Measurements from ENCODE around the gene RASSF4. TPM values are rescaled to one million over a fixed set of nuclear protein-coding genes. Genes with fewer than 3 reads are reported as not detected.

RASSF4 gene
- total RNA-seq, 1 donor from 2014 or later: 13.1 TPM

DNA sequence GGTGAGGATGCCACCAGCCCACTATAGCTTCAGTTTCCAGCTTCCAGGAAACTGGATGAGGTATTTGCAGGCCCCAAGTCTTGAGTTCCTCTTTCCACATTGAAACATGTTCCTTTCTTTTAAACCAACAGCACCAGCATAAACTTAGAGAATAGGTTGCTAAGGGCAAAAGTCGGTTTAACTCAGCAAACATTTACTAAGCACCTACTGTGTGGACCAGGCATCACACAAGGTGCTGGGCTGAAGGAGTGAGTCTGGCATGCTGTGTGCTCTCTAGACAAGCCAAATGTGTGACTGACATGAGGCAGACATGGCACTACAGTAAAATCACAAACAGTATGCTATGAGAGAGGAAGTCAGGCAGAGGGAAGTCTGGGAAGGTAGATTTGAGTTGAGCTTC lies 11.0 kb upstream of the RASSF4 start:
- no peak for DNase-seq

DNA sequence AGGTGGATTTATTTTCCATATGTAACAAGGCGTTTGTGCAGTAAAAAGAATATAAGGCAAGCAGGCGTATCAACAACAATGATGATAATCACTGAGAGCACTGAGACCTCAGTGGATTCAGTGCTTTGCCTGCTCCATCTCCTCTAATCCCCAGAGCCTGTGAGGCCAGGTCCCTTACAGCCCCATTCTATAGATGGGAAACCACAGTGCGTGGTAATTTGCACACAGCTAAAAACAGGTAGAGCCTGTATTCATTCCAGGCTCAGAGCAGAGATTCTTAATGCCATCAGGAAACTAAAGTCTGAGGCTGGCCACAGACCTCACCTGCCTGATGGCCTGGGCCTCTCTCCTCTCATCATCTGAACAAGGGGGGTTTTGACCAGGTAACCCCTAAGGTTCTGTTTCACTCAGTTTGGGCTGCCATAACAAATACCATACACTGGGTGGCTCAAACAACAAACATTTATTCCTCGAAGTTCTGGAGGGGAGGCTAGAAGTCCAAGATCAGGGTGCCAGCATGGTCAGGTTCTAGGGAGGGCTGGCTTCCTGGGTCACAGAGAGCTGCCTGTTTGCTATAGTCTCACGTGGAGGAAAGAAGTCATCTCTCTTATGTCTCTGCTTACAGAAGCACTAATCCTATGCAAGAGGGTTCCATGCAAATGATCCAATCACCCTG lies 10.3 kb upstream of the RASSF4 start:
- no peak for DNase-seq

DNA sequence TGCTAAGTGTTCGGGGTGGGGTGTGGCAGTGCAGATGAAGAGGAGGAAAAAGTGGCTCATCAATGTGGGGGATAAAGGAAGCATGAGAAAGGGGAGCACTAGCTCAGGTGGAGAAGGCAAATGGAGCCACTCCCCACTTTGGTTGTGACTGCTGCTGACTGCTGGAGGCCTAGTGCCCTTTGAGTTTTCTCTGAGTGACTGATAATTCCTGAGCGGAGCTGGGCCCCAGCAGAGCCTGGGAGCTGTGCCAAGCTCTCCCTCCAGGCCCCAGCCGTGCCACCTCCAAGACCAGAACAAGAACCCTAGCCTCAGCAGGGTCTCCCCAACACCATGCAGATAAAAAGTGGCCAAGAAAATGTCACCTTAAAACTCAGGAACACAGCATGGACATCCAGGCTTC lies 9.7 kb upstream of the RASSF4 start:
- no peak for DNase-seq

DNA sequence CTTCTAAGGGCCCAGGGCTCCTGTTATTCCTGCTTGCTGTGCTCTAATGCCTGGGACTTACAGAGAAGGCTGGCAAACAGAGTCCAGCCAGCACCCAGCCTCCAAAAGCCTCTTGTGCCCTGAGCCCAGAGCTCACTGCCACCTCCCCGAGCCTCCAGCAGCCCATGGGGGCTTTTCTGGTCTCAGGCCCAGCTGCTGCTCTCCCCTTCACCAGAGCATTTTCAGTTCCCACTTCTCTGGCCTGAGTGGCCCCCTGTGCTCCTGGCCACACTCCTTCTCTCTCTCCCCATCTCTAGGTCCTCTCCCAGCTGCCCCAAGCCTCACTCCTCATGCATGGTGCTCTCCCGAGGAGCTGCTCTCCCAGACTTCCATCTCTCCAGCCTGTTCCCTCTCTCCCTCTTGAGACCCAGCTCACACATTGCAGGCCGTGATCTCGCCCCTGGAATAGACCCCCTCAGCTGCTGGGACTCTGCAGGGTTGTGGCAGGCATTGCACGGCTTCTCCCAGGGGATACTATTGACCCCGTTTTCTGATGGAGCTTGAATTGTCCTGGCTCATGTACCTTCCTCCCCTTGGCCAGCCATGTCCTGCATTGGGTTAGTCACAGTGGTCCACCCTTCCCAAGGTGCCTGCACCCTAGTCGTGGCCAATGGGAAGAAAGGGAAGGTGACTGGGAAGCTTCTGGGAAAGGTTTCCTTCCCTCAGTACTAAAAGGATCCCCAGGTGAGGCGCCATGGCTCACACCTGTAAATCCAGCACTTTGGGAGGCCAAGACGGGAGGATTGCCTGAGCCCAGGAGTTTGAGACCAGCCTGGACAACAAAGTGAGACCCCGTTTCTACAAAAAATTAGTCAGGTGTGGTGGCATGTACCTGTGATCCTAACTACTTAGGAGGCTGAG lies 9.0 kb upstream of the RASSF4 start:
- DNase-seq: no peak

DNA sequence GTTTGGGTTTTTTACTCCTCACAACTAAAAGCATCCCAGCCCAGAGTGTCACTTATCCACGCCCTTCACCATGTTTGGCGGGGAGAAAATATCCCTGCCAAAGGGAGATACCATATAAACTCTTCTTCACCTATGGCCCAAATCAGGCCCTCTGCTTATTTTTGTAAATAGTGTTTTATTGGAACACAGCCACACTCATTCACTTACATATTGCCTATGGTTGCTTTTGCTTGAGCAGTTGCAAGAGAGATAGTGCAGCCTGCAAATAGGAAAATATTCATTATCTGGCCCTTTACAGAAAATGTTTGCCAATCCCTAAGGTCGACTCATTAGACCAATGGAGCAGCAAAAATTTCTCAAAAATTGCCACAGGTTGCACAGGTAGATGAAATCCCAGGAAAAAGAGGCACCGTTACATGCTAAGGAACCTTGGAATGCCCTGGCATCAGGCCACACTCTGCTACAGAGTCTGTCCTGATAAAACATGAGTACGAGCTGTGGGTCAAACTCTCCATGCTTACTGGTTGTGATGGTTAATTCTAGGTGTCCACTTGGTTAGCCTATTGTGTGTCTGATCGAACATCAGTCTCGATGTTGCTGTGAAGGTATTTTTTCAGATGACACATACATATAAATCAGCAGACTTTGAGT lies 7.9 kb upstream of the RASSF4 start:
- DNase-seq: no peak

DNA sequence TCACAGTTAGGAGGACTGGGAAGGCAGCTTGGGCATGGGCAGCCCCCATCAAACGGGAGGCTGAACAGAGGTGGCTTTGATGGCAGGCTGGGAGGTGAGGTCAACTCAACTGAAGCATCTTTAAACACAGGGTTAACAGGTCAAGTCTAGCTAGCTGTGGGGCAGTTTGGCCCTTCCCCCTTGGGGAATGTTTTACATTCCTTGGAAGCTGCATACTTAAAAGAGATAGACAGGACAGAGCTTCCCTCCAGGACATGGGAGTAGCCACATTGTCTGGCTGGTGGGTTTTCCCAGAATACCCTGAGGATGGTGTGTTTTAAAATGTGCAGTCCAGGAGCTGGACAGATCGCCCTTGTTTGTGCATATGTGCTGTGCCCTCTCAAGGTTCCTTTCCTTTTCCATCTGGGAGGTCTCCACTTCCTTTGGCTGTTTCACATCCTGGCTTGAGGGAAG lies 6.8 kb upstream of the RASSF4 start:
- DNase-seq: no peak

DNA sequence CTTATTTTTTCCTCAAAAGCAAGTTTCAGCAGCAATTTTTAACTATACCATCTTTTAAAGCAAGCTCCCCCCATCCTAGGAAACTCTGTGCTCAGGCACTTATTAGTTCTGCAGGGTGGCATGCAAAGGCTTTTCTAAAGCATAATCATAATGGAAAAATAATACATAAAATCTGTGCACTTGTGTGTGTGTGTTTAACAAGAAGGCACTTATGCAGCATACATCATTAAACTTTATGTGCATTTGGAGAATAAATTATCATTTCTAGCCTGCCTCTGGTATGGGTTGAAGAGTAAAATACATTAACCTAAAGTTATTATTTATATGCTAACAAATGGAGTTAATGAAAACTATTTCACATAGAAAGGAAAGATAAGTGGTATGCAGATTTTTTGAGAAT lies 5.6 kb upstream of the RASSF4 start:
- no peak for DNase-seq

DNA sequence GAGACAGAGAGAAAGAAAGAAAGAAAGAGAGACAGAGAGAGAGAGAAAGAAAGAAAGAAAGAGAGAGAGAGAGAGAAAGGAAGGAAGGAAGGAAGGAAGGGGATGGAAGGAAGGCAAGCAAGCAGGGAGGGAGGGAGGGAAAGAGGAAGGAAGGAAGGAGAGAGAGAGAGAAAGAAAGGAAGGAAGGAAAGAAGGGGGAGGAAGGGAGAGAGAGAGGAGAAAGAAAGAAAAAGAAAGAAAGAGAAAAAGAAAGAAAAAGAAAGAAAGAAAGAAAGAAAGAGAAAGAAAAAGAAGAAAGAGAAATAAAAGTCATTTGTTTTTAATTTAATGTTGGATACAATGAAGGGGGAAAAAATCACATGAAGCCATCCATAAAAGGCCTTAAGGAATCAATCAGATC lies 4.6 kb upstream of the RASSF4 start:
- DNase-seq: no peak

DNA sequence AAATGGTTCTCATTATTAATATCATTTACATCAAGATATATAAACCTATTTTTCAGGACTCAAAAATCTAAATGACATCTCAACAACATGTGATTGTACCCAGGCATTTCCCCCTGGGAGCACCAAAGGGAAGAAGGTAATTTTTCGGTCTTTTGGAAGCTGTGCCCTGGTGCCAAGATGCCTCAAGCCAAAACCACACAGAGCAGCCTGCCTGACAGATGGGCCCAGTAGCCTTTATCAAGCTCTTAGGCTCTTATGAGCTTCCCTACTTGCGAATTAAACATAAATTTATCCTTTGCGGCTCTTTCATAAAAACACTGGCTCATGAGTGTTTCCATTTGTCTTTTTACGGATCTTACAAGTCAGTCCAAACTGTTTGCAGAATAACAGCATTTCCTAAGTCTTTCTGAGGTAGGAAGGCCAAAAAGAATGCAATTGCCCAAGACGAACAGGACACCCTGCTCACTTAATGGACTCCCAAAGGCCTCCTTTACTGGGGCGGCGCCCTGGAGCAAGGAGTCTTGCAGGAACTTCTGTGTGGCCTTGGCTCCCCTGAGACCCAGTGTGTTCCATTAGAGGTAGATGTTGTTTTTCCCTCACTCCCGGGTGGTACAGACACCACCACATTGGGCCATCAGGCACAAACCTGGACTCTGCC lies 4.1 kb upstream of the RASSF4 start:
- DNase-seq: no peak

DNA sequence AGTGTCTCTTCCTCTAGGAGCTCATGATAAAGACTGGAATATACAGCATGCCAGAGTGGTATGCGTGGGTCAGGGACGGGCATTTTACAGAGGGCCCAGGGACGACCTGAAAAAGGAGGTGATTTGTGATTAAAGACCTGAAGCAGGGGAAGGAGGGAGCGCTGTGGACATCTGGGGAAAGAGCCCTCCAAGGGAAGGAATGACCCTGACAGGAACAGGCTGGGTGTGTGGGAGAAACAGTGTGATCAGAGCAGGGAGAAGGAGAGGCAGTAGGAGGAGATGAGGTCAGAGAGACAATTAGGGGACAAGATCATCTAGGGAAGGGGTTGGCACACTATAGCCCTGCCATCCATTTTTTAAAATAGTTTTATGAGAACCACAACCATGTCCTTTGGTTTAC lies 3.4 kb upstream of the RASSF4 start:
- no peak for DNase-seq

DNA sequence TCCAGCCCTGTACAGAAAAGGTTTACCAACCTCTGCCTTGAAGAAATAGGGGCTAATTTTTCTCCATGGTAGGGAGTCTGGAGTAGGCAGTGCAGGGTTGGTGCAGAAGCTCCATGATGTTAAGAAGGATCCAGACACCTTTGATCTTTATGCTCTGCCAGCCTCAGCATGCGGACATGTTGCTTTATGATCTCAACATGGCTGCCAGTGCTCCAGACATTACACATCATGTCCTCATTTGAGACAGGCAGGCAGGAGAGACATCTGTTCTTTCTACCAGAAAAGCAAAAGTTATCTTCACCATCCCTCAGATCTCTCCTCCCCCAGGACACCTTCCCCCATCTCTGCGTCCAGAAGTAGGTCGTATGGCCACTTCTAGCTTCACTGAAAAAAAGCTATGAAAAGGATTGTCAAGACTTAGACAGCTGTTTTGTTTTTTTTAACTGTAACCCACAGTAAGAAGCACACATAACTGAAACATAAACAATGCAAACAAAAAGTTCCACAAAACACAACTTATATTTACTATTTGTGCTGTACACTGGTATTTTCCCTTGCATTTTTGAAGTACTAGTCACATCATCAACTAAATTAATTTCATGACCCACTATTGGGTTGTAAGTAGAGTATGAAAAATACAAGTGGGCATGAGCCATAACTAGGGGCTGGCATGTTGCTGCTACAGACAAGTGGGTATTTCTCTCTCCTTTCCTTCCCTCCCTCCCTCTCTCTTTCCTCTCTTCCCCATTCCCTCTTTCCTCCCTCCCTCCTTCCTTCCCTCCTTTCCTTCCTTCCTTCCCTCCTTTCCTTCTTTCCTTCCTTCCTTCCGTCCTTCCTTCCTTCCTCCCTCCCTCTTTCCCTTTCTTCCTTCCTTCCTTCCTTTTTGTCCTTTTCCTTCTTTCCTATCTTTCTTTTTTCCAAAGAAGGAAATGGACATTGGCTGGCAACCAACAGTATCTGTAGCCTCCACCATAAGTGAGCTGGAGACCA lies 2.6 kb upstream of the RASSF4 start:
- no peak for DNase-seq

DNA sequence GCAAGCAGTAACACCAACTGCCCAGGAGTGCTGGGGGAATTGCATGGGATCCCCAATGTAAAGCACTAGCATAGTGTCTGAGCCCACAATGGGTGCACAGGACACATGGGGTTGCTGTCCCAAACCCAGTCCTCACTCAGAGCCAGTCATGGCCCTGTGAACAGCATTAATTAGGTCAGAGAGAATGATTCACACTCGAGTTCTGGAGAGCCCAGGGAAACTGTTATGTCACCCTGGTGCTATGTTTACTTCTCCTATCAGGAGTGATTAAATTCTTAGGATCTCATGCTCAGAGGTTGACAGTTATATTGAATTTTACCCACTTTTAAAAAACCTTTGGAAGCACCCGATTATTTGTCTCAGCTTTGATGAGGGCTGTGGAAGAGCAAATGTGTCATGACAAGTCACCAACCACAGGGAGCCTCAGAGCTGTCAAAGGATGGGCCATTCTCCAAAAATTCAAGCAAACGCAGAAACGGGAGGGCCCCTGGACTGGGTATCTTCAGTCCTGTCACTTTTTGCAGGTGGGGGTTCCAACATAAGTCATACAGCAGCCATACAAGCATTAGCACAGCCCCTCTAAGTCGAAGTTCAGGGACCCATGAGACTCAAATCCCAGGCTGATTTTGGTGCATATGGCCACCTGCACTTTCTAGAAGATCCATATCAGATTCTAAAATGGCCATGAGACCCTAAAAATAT lies 1.3 kb upstream of the RASSF4 start:
- peak; percentile 56 for DNase-seq

DNA sequence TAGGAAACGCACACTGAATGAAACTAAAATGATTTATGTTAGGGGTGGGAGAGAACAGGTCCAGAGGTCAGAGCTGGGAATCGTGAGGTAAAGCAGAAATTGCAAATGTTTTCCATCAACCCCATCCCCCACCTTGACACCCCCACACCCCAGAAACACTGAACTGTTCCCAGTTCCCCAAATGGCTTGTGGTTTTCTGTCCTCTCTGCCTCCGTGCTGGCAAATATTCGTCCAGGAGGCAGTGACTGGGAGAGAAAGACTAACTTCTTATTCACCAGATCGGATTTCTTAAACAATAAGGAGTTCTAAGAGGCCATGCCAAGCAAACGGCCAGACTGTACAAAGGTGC lies 730 bp upstream of the RASSF4 start:
- DNase-seq: no peak

DNA sequence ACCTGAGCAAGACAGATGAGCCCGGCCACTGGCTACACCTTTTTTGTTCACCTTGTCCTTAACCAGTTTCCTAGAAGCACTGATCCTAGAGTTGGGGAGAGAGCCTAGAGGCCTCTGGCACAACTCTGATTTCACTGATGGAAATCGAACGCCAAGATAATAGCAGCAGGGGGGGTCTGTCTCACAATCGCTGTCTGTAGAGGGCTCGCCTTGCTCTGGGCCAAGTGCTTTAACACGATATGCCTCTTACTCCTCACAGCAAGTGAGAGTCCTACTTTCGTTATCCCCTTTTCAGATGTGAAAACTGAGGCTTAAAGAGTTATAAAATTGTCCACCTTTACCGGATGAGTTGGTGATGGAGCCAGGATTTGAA lies 472 bp downstream of the RASSF4 start:
- no peak for DNase-seq

DNA sequence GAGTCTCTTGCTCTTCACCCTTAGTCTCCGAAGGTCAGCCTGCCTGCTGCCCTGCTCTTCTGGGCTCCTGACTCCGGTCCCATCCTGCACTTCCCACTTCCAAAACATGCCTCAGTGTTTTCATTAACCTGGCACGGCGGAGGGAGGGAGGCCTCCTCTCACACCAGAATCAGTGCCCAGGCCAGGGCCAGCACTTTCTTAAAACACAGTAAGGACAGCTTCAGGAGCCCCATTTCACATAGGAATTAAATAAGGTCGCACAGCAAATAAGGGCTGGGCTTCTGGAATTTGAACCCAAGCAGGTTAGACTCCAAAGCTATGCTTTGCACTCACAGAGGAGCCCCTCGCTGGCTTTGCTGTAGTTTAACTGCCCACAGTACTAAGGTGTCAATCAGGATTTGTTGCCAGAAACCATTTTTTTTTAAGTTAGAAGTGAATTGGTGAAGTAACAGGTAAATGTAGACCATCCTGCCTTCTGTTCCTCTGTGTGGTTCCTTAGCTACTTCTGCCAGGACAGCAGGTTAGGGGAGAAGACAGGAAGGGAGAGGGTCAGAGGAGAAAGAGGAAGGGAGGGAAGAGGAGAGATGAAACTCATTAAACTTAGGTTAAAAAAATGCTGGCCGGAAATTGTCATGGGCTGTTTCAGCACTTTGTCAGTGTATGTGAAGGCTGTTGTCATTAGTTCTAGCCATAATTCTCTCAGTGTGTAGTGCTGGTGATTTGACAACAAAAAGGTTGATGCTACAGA lies 1.1 kb downstream of the RASSF4 start:
- no peak for DNase-seq

DNA sequence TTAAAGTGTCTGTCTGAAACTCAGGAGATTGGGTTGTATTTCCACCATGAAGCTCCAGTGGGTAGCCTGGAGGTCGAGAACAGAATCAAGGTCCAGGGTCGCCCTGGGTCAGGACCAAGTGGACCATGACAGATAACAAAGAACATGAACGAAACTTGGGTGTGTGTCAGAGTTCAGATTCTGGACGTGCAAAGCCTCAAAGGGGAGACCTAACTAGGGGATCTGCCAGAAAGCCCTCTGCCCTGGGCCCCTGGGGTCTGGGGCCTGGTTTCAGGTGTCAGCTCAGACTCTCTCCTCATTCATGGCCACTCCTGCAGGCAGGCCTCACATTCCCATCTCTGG lies 1.6 kb downstream of the RASSF4 start:
- no peak for DNase-seq

DNA sequence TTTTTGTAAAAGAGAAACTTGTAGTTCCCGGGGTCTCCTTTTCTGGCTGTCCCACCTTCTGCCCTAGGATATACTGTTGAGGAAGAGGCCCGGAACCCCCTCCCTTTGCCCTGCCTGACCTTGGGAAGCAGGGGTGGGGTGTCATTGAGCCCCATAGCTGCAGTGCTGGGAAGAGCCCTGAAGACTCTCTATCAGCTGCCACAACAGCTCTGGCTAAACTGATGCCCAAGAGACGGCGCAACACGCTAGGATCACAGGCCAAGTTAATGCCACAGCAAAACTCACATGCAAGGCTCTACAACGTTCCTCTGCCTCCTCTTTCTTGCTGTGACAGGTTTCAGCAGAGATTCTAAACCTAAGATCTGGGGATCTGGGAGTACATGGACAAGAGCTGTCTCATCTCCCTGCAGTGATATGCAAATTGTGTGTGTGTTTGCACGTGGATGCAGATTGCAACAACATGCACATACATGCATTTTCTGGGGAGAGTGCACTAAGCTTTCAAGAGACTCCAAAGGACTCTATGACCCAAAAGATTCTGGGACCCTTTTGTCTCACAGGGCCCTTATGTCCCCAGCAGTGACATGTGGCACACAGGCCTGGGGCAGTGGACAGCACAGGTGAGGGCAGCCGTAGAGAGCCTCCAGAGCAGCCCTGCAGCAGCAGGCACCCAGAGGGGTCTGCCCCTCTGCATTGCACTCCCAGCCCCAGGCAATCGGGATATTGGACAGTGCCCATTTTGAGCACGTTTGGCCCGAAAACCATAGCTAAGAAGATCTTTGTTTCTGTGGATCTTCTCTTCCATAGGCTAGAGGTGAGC lies 2.5 kb downstream of the RASSF4 start:
- DNase-seq: no peak

DNA sequence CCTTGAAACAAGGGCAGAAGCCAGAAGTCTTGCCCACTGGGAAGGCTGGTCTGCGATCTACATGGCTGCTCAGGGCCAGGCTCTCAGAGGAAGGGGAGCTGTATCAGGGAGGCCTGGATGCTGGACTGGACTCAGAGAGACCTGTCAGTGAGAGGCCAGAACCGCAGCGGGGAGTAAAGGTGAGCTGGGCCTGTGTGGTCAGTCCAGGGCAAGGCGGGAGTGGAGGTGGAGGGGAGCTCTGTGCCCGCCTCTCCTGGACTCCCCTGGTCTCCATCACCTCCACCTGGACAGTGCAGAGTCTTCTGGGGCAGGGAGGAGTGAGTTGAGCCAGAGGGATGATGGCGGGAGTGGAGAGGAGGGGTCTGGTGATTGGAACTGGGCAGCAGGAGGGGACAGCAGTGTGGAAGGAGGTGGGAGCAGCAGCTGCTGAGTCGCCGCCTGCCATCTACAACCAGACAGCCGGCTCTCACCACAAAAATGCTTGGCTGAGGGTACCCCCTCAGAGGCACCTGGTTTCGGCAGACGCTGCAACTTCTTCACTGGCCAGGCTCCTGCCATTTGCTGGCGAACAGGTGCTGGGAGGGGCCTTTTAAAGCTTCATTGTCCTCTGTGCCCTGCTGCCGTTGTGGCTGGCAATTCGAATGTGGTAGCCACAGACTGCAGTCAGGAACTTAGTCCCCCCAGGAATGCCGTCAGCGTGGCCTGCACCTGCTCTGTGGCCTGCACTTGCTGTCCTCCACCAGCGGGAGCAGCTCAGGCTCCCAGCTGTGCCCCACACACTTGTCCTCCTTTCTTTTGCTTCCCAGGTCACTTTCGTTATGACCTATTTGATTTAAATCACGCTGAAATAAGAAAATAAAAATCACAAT lies 3.5 kb downstream of the RASSF4 start:
- DNase-seq: no peak

Measured in dermis blood vessel endothelial cell (primary cell).